NCI-H2227 treated with DMSO at 0.1 percent for 48 hours (cell line): ENCODE measurements around the gene COX7A2L.
"Not testable (repeated sequence)": the region's sequence is repeated elsewhere in the genome, so short reads cannot be mapped to it uniquely, and the experiment has no call there.

Experiments
- DNase-seq: peaks from one replicate; lab custom pipeline; 2025; lab: John Stamatoyannopoulos, UW

The COX7A2L gene

GRCh38 chr2:42367835-42368234, 6.8 kb upstream of the COX7A2L start:
- no peak for DNase-seq

DNA sequence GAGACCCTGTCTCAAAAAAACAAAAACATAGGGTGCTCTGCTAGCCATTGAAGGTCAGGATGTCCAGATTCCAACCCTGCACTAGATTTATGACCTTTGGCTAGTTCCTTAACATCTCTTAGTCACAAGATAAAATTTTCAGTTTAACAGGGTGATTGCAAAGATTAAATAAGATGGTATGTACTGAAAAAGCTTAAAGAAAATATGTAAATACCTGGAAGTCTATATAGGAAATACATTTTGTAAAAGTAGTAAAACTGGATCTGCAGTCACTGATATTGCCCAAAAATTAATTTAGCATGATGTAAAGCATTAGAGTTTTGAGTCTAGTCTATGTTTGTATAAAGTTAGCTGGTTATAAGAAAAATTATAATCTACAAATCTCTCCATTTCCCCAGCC, 5.4 kb upstream of the COX7A2L start:
- DNase-seq, result no peak

- no peak for DNase-seq
These were observed 3.6 kb upstream of the COX7A2L start for GRCh38 chr2:42364658-42365057.

DNA sequence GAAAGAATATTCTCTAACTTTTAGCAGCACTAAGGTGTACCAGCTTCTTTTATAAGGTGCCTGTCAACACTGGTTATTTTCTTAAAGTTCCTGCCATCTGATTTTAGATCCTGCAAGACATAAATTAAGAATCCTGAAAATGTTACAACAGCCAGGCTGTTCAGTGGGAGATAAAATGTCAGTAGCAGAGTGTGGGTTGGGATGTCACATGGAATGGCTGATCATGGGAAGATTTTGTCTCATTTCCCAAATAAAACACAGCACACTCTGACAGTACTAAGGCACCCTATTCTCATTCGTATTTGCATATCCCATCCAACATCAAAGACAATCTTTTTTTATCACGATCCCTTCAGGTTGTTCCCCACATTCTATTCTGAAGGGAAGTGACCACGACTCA, 2.4 kb upstream of the COX7A2L start:
- DNase-seq, result no peak

DNA sequence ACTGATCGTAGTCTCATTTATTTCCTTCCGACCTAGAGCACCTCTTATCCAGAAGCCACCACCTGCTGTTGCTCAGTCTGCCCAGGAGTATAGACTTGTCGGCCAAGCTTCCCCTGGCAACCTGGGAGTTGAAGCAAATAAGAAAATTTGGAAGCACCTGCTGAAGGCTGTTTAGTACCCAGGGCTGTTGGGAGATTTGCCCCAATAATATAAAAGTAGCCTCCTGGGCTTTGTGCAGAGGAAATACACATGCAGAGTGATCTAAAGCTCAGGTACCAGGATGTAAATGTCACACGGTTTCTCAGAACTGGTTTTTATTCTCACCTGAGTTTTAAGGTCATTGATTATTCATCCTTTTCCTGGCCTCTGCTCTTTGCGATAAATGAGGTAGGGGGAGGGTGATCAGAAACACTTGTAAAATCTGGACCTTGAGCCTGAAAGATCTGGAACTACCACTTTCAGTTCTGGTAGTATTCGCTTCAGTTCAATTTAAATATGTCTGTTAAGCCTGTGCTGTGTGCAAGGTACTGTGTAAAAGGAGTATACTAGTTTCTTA, 789 bp upstream of the COX7A2L start:
- no peak for DNase-seq

DNA sequence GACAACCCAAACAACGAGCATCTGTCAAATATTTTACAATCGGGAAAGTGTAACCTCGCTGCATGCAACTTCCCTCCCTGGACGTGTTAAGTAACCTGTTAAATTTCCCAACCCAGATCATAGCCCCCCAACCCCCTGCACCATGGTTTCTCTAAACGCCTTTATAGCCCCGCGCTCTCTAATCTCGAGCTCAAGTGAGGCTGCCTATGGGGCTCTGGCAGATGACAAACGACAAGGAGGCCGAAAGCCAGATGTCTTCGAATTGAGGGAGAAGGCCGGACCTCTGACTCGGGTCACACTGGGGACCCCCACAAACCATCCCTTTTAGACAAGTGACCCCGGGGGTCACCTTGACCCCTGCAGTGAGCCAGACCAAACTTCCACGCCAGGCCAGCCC, 526 bp downstream of the COX7A2L start:
- no peak for DNase-seq

DNA sequence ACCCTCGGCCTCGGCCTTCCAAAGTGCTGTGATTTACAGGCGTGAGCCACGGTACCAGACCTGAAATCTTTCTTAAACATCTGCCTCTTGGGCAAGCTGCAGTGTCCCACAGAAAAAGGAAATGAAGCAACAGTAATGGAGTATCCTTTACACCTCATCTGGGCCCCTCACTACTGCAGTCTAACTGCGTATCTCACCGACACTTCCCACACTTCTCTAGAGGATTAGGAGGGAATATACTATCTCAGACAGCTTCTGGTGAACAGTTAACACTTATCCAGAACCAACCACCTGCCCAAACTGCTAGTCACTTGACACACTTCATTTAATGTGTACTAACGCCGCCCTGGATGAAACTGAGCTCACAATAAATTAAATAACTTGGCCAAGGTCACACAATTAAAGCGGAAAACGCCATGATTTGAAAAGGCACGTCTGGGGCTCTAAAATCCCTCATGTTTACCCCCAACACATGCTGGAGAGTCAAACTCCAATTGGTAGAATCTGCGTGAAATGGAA, 993 bp downstream of the COX7A2L start:
- no peak for DNase-seq

DNA sequence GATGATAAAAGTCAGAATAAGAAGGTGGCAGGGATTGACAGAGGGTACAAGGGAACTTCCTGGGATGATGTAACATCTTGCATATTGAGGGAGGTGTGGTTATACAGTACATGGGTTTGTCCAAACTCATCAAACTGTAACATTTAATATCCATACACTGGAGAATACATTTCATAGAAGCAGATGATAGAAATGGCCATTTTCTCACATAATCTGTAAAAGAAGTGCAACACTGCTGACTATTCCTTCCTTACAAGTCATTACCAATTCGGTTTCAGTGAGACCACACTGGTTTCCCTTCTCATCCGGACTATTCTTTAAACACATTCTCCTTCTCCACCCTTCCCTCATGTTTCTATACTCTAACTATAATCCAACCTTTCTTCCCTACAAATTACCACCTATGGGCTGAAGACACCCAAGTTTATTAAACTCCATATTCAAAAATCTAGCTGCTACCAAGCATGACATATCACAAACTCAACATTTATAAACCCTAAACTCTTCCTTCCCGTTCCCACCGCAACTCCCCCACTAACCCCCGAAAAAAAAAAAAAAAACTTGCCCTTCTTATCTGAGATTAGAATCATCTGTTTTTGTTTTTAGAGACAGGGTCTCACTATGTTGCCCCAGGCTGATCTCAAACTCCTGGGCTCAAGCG, 1.6 kb downstream of the COX7A2L start:
- DNase-seq, result no peak

DNA sequence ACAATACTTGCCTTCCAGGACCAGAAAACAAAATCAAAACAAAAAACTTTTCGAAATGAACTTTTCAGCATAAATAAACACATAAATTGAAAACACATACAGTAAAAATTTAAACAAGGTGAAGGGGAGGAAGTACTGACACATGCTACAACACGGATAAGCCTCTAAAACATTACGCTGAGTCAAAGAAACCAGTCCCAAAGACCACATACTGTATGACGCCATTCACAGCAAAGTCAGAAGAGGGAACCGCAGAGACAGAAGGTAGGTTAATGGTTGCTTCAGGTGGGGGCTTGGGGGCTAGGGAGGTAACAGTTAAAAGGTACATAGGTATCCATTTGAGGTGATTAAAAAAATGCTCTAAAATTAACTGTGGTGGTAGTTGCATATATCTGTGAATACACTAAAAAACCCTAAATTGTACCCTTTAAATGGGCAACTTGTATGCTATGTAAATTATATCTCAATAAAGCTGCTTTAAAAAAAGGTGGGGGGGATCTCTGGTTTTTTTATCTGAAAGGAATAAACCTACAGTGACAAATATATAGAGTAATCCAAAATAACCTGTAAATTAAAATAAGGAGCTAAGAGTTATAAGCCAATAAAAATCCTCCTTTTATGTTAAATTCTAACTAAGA, 7.1 kb downstream of the COX7A2L start:
- DNase-seq, result no peak

- no peak for DNase-seq
These were observed 9.2 kb downstream of the COX7A2L start for GRCh38 chr2:42351864-42352263.

GRCh38 chr2:42350434-42351063, 10.5 kb downstream of the COX7A2L start:
- no peak for DNase-seq

DNA sequence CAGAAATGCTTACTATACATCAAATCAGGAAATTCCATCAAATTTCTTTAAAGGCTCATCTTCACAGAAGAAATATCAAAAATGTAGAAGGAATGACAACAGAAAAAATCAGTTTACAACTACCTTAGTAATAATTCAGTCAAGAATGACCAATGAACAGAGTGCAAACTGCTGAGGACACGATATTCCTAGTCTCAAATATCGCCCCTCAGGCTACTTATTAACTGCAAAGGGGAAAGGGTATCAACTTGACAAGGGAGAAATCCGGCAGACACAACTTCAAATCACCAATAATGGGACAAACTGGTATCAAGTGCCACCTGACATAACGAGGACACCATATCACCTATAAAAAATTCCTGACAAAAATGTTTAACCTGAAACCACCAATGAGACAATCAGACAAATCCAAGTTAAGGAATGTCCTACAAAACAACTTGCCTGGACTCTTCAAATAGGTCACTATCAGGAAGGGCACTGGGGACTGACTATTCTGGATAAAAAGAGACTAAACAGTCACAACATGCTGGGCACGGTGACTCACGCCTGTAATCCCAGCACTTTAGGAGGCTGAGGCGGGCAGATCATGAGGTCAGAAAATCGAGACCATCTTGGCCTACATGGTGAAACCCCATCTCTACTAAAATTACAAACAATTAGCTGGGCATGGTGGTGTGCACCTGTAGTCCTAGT, 12.8 kb downstream of the COX7A2L start:
- DNase-seq, result no peak

GRCh38 chr2:42347518-42347917, 13.5 kb downstream of the COX7A2L start:
- DNase-seq, result not testable (repeated sequence)

- not testable (repeated sequence) for DNase-seq
These were observed 14.2 kb downstream of the COX7A2L start for GRCh38 chr2:42346856-42347255.

DNA sequence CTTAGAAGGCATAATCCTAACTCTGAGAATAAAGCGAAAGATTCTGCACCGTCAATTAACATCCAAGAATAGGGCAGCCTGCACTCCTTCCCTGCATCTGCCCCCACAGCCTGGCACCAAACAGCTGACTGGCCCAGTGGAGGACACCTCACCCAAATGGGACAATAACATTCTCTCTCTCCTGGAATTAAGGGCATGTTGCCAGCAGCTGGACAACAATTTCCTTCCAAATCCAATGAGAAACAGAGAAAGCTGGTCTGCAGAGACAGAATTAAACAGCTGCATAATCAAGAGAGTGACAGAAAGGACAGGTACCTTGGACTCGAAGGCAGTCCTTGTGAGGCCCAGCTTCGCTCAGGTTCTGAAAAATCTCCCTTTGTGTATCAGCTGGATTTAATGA, 15.0 kb downstream of the COX7A2L start:
- no peak for DNase-seq

- no peak for DNase-seq
These were observed 18.2 kb downstream of the COX7A2L start for GRCh38 chr2:42342795-42343241.

GRCh38 chr2:42342061-42342794, 18.8 kb downstream of the COX7A2L start:
- no peak for DNase-seq

DNA sequence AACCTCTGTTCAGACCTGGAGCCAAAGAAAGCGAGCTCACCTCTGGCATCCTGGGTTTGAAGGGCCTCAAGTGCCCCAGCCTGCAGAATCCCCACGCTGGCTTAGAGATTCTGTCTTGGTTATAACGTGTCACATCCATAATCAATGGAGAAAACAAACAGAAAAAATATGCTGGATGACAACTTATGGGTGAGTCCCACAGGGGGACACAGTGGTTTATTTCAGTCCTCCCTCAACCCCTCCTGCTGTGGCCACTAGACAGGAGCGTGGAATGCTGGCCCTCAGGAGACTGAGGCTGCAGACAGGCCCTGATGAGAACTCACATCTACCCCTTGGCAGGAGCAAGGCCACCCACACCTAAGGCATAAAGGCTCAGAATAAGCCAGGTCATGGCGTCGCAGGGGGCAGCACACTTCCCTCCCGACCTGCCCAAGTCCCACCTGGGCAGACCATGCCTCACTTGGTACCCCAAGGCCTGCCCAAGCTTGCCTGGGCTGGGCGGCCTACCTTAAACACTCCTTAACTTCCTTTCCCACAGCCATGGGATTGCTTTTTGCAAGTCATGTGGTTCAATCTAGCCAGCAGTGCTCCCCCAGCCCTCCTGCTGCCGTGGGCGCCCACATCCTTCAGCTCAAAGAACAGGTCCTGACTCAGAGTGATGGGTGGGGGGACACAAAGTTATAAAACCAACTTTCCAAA, 19.9 kb downstream of the COX7A2L start:
- DNase-seq, result no peak

DNA sequence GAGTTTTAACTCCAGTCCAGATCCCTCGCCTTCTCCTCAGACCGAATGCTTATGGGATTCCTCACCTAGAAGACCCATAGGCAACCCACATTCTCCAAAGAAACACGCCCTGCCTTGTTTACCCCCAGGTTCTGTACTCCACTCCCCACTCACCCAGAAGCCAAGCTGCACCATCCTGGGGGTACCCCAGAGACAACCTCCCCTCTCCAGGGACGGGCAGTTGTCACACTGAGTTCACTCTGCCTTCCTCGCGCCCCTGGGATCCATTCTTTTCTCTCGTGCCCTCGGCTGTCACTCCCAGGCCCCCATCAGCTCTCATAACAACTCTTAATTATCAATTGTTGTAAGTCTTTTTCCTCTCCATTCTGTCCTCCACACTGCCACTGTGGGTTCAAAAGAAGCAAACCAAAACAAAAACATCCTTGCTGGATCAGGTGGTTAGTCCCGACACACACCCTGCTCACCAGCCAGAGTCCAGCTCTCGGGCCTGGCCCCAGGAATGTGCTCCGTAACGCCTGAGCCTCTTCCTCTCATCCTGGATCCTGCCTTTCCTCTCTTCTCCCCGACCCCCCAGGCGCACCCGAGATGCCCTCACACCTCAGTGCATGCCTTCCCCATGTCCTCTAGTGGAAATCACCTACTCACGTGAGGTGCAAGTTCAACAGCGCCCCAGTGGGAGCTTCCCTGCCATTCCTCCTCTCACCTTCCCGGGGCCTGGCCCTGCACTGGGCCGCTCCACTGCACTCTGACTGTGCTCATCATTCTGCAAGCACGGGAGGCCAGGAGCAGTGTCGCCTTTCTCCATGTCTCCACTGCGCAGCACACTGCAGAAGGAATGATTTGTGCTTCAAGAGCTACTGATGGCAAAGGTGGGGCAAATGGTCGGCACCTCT, 20.7 kb downstream of the COX7A2L start:
- no peak for DNase-seq
